ENCODE data around the gene HDAC11. TPM values are rescaled to one million over a fixed set of nuclear protein-coding genes. Genes with fewer than 3 reads are reported as not detected.
A peak's percentile ranks its signal among the peaks of the same experiment; 100 is the strongest.

Gene HDAC11
- total and polyA plus RNA-seq, 2 of the 13 experiments (the other 11 are each of a cell fraction or from before 2014, with no cell fraction given), result 13.7 to 33.1 TPM

GRCh38 chr3:13472286-13472685, 7.8 kb upstream of the HDAC11 start:
- Histone ChIP-seq H2AFZ (ENCODE audit: low read length) (no peak overlapping the region), H4K20me1 (ENCODE audit: insufficient read depth, low read length) (no peaks in the 10 kb centered on the region), H3K36me3 (replicated peaks in 1 of 2; ENCODE audit: control insufficient read depth in 1 of 2, insufficient read depth in 2 of 2, low read length in 2 of 2) (no peaks in the 10 kb centered on the region), H3K4me1 (ENCODE audit: insufficient read depth, low read length) (peaks cover 92% of the 10 kb centered on the region), H3K4me2 (ENCODE audit: low read depth, low read length) (no peak overlapping the region), H3K9ac (ENCODE audit: insufficient read depth, low read depth, low read length) (no peak overlapping the region), H3K4me3 (replicated peaks in 1 of 3; ENCODE audit: insufficient read depth in 1 of 3, low read depth in 2 of 3, low read length in 3 of 3) (no peak overlapping the region), H3K27me3 (ENCODE audit: control insufficient read depth in 1 of 2, insufficient read depth in 2 of 2, low read length in 2 of 2) (no peaks in the 10 kb centered on the region), H3K79me2 (ENCODE audit: insufficient read depth, low read length) (no peaks in the 10 kb centered on the region), H3K9me3 (ENCODE audit: low read length) (no peaks in the 10 kb centered on the region), H3K27ac (ENCODE audit: extremely low read length, insufficient read depth, low read length) (peak overlapping the region; percentile 27)
- ATAC-seq (no peak), FAIRE-seq (no peak), DNase-seq (ENCODE audit: low spot score) (no peak)
- intact Hi-C loops (cut with micrococcal nuclease; ENCODE audit: unreplicated experiment) (no loop called here), in situ Hi-C loops (cut with HindIII; ENCODE audit: extremely low pct_ligation_motif_present, low pct_unique_long_range_greater_than_20kb) (no loop called here)
- no TSS peak for BruUV-seq (replicated peaks)
- TF ChIP-seq ZFP36 (IDR thresholded peaks at IDR 0.05; ENCODE audit: borderline replicate concordance, low read depth, low read length, partially characterized antibody), result no peak
- TF ChIP-seq MLLT10 (CRISPR knock-in tag; IDR thresholded peaks at IDR 0.05), result no peak
- 0 out of 2 replicates have a peak, but pooled peaks have one; percentile 15 for TF ChIP-seq SAP130 (CRISPR knock-in tag; IDR thresholded peaks at IDR 0.05; ENCODE audit: low read depth)
- peak; percentile 54; the same call in 1 of the 2 replicates for TF ChIP-seq ZBTB38 (CRISPR knock-in tag; IDR thresholded peaks at IDR 0.05)
- ChIA-PET CTCF (ENCODE audit: low intra/inter-chr PET ratio, low total read pairs) (no interaction called here), POLR2A (interaction anchor here (1.4 to 2.0 kb wide), 2 partner anchors 8 to 13 kb away, joined by 3 to 25 read pairs; partner anchors contain the start of gene HDAC11)
- WGBS (ENCODE audit: low lambda C conversion rate), result 97% methylated on average over 4 of the region's 4 CpGs

GRCh38 chr3:13473020-13473419, 7.1 kb upstream of the HDAC11 start:
- Histone ChIP-seq H3K27ac (ENCODE audit: extremely low read length, insufficient read depth, low read length) (no peak overlapping the region), H3K4me3 (replicated peaks in 1 of 3; ENCODE audit: insufficient read depth in 1 of 3, low read depth in 2 of 3, low read length in 3 of 3) (no peak overlapping the region), H2AFZ (ENCODE audit: low read length) (no peak overlapping the region), H3K27me3 (ENCODE audit: control insufficient read depth in 1 of 2, insufficient read depth in 2 of 2, low read length in 2 of 2) (no peaks in the 10 kb centered on the region), H3K4me2 (ENCODE audit: low read depth, low read length) (no peak overlapping the region), H3K9me3 (ENCODE audit: low read length) (no peaks in the 10 kb centered on the region), H3K36me3 (replicated peaks in 1 of 2; ENCODE audit: control insufficient read depth in 1 of 2, insufficient read depth in 2 of 2, low read length in 2 of 2) (no peaks in the 10 kb centered on the region), H3K9ac (ENCODE audit: insufficient read depth, low read depth, low read length) (0 out of 2 replicates have a peak overlapping the region, but pooled peaks have one; percentile 16), H3K4me1 (ENCODE audit: insufficient read depth, low read length) (peaks cover 95% of the 10 kb centered on the region), H4K20me1 (ENCODE audit: insufficient read depth, low read length) (no peaks in the 10 kb centered on the region), H3K79me2 (ENCODE audit: insufficient read depth, low read length) (no peaks in the 10 kb centered on the region)
- DNase-seq (ENCODE audit: low spot score) (no peak), ATAC-seq (no peak), FAIRE-seq (no peak)
- intact Hi-C loops (cut with micrococcal nuclease; ENCODE audit: unreplicated experiment), result no loop called here
- in situ Hi-C loops (cut with HindIII; ENCODE audit: extremely low pct_ligation_motif_present, low pct_unique_long_range_greater_than_20kb), result no loop called here
- POLR2A ChIA-PET, result no interaction called here
- WGBS (ENCODE audit: low lambda C conversion rate), result 100% methylated on average over 3 of the region's 3 CpGs
- no TSS peak for BruUV-seq (replicated peaks)
- CTCF ChIA-PET (ENCODE audit: low intra/inter-chr PET ratio, low total read pairs), result no interaction called here
- no peak for TF ChIP-seq ZNF670 (CRISPR knock-in tag; IDR thresholded peaks at IDR 0.05; ENCODE audit: borderline replicate concordance)
- 0 out of 2 replicates have a peak, but pooled peaks have one; percentile 20 for TF ChIP-seq ZNF501 (CRISPR knock-in tag; IDR thresholded peaks at IDR 0.05)
- no peak for TF ChIP-seq ZNF282 (IDR thresholded peaks at IDR 0.05; ENCODE audit: partially characterized antibody)
- TF ChIP-seq ATM (IDR thresholded peaks at IDR 0.05; ENCODE audit: borderline replicate concordance), result no peak
- no peak for TF ChIP-seq TFE3 (CRISPR knock-in tag; IDR thresholded peaks at IDR 0.05)
- TF ChIP-seq PCBP1 (IDR thresholded peaks at IDR 0.05; ENCODE audit: borderline replicate concordance, low read depth, low read length), result no peak
- TF ChIP-seq BHLHE40 (IDR thresholded peaks at IDR 0.05; ENCODE audit: low read length), result no peak
- TF ChIP-seq TAF1 (CRISPR knock-in tag; IDR thresholded peaks at IDR 0.05), result no peak
- TF ChIP-seq PHF5A (CRISPR knock-in tag; IDR thresholded peaks at IDR 0.05; ENCODE audit: low read depth, unreplicated experiment), result no peak

Data from HepG2 (cell line).